ENCODE data around the gene SELPLG. TPM values are rescaled to one million over a fixed set of nuclear protein-coding genes. Genes with fewer than 3 reads are reported as not detected.

The SELPLG gene
- total RNA-seq, result 1.8 and 2.7 TPM in 2 replicates

DNA sequence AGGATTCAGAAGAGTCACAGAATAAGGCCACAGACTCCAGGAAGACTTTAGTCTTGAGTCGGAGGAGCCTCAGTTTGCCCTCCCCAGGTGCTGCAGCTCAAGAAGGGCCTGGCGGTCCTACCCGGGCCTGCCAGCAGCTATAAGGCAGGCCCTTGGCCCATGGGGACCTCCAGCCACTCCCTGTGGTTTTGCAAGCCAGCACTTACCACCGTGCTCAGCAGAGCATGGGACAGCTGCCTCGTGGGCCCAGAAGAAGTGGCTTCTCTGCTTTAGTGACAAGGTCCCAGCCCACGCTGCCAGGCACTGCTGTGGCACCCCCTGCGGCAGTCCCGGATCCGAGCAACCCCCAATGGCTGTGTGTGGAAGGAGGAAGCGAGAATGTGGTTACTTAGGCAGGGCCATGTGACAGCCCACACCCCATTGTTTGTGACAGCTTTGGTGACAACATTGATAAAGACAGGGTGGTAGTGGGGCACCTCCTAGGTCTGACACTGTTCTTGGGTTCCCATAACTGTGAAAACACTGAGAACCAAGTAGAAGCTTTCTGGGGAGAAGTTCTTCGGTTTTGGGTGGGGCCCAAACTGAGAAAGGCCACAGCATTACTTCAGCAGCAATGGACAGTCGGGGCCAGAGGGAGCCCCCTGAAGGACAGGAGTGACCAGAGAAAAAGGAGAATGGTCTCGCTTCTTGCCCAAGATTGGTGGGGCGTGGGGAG is at the start of gene SELPLG:
SELPLG (minus strand) TSS at position 361 of the 715 bp plus-strand sequence. CDS start 9,587 bp downstream, outside the sequence.

DNA sequence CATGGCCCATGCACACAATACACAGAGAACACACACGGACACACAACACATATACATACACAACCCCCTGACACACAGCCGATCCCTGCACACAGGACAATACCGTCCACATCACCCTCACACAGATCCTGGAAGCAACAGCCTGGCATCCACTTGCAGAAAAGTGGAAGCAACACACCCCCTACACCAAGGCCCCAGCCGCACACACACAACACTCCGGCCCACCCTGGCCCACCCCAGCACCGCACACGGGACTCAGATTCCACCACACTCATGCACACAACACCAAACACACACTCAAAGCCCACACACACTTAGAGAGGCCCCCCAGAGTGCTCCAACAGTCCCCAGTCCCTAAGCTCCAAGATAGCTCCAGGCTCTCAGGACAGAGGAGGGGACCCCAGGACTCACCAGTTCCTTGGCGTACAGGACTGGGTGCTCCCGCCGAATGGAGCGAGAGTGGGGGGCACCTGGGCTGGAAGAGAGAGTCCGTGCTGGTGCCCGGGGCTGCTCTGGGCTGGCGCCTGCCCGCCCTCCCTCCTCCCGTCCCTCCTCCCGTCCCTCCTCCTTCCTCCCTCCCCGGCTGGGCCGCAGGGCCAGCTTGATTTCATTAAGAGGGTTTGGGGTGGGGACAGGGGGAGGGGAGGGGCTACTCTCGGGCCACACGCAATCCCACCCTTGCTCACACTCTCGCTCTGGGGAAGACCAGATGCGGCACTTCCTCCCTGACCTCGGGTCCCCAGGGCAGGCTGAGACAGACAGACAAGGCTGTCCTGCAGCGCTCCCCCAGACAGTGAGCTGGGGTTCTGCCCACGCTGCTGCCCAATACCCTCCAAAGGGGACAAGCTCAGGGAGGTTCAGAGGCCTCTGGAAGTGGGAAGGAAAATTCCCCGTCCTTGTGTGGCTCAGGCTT is 35.9 kb downstream of the SELPLG start, which contains the start of gene TMEM119:
TMEM119 (minus strand) TSS at position 526 of the 913 bp plus-strand sequence. CDS start 5,701 bp downstream, outside the sequence.

Other genes starting within 250 kb of the SELPLG start
- 12.1 and 18.1 TPM in 2 replicates for gene FICD, start 118.6 kb downstream of the SELPLG start, total RNA-seq
- 43.5 and 44.5 TPM in 2 replicates for gene SART3, start 72.7 kb downstream of the SELPLG start, total RNA-seq
- gene ISCU, start 71.3 kb downstream of the SELPLG start, total RNA-seq, result 101 and 118 TPM in 2 replicates
- 3.9 and 69.5 TPM in 2 replicates for gene TMEM119, start 35.8 kb downstream of the SELPLG start, total RNA-seq
- 269 and 290 TPM in 2 replicates for gene CORO1C, start 97.6 kb upstream of the SELPLG start, total RNA-seq
- gene SSH1, start 223.7 kb upstream of the SELPLG start, total RNA-seq, result 54.4 and 68.6 TPM in 2 replicates
- gene DAO, start 246.2 kb upstream of the SELPLG start, total RNA-seq, result not detected in 2 replicates

All from smooth muscle cell of the pulmonary artery (primary cell).